HL-60 (cell line): Measurements from ENCODE around the gene GOLGA6C.

Experiments used
- CTCF ChIP-seq: IDR thresholded peaks from one replicate; pipeline ENCODE4 v1.5.1; 2011; ENCODE audit warnings: low read length, control low read depth, inconsistent platforms; ENCODE audit not compliant: insufficient read depth
- POLR2AphosphoS5 ChIP-seq: IDR thresholded peaks from 2 replicates; pipeline ENCODE4 v1.6.1; 2012; ENCODE audit warnings: low read depth
- SPI1 ChIP-seq: IDR thresholded peaks from 2 replicates; pipeline ENCODE4 v1.6.1; 2012; ENCODE audit warnings: low read depth, mild to moderate bottlenecking, borderline replicate concordance
- TF ChIP-seq, protein P1 (sequence below): IDR thresholded peaks from 2 replicates; pipeline ENCODE4 v1.6.1; 2012; ENCODE audit warnings: low read depth; ENCODE audit not compliant: insufficient replicate concordance

GRCh38 chr15:75313116-75313845 is 55.1 kb downstream of the GOLGA6C start:
- TF ChIP-seq CTCF (no peak), SPI1 (no peak), POLR2AphosphoS5 (no peak)
- TF ChIP-seq, protein P1, sequence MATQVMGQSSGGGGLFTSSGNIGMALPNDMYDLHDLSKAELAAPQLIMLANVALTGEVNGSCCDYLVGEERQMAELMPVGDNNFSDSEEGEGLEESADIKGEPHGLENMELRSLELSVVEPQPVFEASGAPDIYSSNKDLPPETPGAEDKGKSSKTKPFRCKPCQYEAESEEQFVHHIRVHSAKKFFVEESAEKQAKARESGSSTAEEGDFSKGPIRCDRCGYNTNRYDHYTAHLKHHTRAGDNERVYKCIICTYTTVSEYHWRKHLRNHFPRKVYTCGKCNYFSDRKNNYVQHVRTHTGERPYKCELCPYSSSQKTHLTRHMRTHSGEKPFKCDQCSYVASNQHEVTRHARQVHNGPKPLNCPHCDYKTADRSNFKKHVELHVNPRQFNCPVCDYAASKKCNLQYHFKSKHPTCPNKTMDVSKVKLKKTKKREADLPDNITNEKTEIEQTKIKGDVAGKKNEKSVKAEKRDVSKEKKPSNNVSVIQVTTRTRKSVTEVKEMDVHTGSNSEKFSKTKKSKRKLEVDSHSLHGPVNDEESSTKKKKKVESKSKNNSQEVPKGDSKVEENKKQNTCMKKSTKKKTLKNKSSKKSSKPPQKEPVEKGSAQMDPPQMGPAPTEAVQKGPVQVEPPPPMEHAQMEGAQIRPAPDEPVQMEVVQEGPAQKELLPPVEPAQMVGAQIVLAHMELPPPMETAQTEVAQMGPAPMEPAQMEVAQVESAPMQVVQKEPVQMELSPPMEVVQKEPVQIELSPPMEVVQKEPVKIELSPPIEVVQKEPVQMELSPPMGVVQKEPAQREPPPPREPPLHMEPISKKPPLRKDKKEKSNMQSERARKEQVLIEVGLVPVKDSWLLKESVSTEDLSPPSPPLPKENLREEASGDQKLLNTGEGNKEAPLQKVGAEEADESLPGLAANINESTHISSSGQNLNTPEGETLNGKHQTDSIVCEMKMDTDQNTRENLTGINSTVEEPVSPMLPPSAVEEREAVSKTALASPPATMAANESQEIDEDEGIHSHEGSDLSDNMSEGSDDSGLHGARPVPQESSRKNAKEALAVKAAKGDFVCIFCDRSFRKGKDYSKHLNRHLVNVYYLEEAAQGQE, result no peak
